Karpas-422 (cell line): ENCODE data around the gene GNAL. TPM values are rescaled to one million over a fixed set of nuclear protein-coding genes. Genes with fewer than 3 reads are reported as not detected.

ENCODE experiments used
- DNase-seq: peaks from one replicate; pipeline ENCODE4 v3.0.0-alpha.2; 2015
- H2AFZ ChIP-seq: fragments of 200-600 bp; sonication (generic); 2 replicates; pipeline ENCODE4 v1.6.1; 2014; ENCODE audit warnings: antibody characterized with exemption, low read length, mixed read lengths
- H3K27ac ChIP-seq: fragments of 200-600 bp; sonication (generic); 2 replicates; pipeline ENCODE4 v1.5.1; 2014; ENCODE audit warnings: mild to moderate bottlenecking, low read length, moderate library complexity
- H3K27me3 ChIP-seq: fragments of 200-600 bp; sonication (generic); 2 replicates; pipeline ENCODE4 v1.6.1; 2014; ENCODE audit warnings: low read length, mixed read lengths
- H3K36me3 ChIP-seq: fragments of 200-600 bp; sonication (generic); 2 replicates; pipeline ENCODE4 v1.6.1; 2014; ENCODE audit warnings: low read length, mixed read lengths; ENCODE audit not compliant: insufficient read depth
- H3K4me1 ChIP-seq: fragments of 200-600 bp; sonication (generic); 2 replicates; pipeline ENCODE4 v1.6.1; 2014; ENCODE audit warnings: mild to moderate bottlenecking, low read length, mixed read lengths
- H3K4me2 ChIP-seq: fragments of 200-600 bp; sonication (generic); 2 replicates; pipeline ENCODE4 v1.6.1; 2014; ENCODE audit warnings: low read length, low read depth, mild to moderate bottlenecking; ENCODE audit not compliant: poor library complexity, severe bottlenecking
- H3K4me3 ChIP-seq: fragments of 200-600 bp; sonication (generic); 2 replicates; pipeline ENCODE4 v1.5.1; 2014; ENCODE audit warnings: mild to moderate bottlenecking, antibody characterized with exemption, low read length, mixed read lengths
- H3K79me2 ChIP-seq: fragments of 200-600 bp; sonication (generic); 2 replicates; pipeline ENCODE4 v1.6.1; 2014; ENCODE audit warnings: mild to moderate bottlenecking, low read length, mixed read lengths
- H3K9ac ChIP-seq: fragments of 200-600 bp; sonication (generic); 2 replicates; pipeline ENCODE4 v1.6.0; 2014; ENCODE audit warnings: low read length
- H3K9me2 ChIP-seq: fragments of 200-600 bp; sonication (generic), shearing (Covaris generic); replicated peaks from 2 replicates; pipeline ENCODE4 v1.6.0; 2014; ENCODE audit warnings: mild to moderate bottlenecking, low read length, moderate library complexity; ENCODE audit not compliant: insufficient read depth
- H3K9me3 ChIP-seq: fragments of 300-700, 200-600 bp; sonication (generic); 2 replicates; pipeline ENCODE4 v1.6.1; 2014; ENCODE audit warnings: low read length, mixed read lengths
- H4K20me1 ChIP-seq: fragments of 200-600 bp; sonication (generic); 2 replicates; pipeline ENCODE4 v1.6.1; 2014; ENCODE audit warnings: mild to moderate bottlenecking, antibody characterized with exemption, low read length, low read depth; ENCODE audit not compliant: insufficient read depth
- total RNA-seq: library from RNA; depleted of rRNA; stranded (reverse); fragments of >200 nt; shearing (Covaris generic); gene quantifications from 2 replicates; pipeline ENCODE4 v1.2.3, GENCODE V29; 2014; ENCODE audit warnings: low replicate concordance

The GNAL gene
- total RNA-seq, 1 experiment from 2014 or later = not detected

GRCh38 chr18:11811009-11811408 is 121.9 kb downstream of the GNAL start:
- H3K27me3 ChIP-seq = no peaks in the 10 kb centered on the region; the same call in 1 of the 2 replicates
- H3K4me3 ChIP-seq = no peak overlapping the region
- no peaks in the 10 kb centered on the region for H3K9me3 ChIP-seq
- no peaks in the 10 kb centered on the region for H3K36me3 ChIP-seq
- H2AFZ ChIP-seq = no peak overlapping the region
- H3K4me2 ChIP-seq = no peak overlapping the region
- no peaks in the 10 kb centered on the region for H3K4me1 ChIP-seq
- H3K9me2 ChIP-seq = no peaks in the 10 kb centered on the region
- H3K79me2 ChIP-seq = no peaks in the 10 kb centered on the region
- DNase-seq = no peak
- no peaks in the 10 kb centered on the region for H4K20me1 ChIP-seq
- no peak overlapping the region for H3K9ac ChIP-seq
- no peak overlapping the region for H3K27ac ChIP-seq

GRCh38 chr18:11817229-11817628 is 128.2 kb downstream of the GNAL start:
- Histone ChIP-seq H3K9me3 (no peaks in the 10 kb centered on the region), H3K4me3 (no peak overlapping the region), H3K79me2 (no peaks in the 10 kb centered on the region), H3K36me3 (no peaks in the 10 kb centered on the region), H3K9ac (no peak overlapping the region), H4K20me1 (no peaks in the 10 kb centered on the region), H3K4me2 (no peak overlapping the region), H3K27me3 (no peaks in the 10 kb centered on the region; the same call in 1 of the 2 replicates), H3K27ac (no peak overlapping the region), H2AFZ (no peak overlapping the region), H3K4me1 (no peaks in the 10 kb centered on the region), H3K9me2 (no peaks in the 10 kb centered on the region)
- DNase-seq = no peak

GRCh38 chr18:11818486-11819203 is 129.6 kb downstream of the GNAL start:
- H3K4me2 ChIP-seq = no peak overlapping the region
- no peaks in the 10 kb centered on the region for H3K36me3 ChIP-seq
- H3K9me3 ChIP-seq = no peaks in the 10 kb centered on the region
- H3K27ac ChIP-seq = no peak overlapping the region
- no peaks in the 10 kb centered on the region for H3K9me2 ChIP-seq
- no peaks in the 10 kb centered on the region; the same call in 1 of the 2 replicates for H3K27me3 ChIP-seq
- no peaks in the 10 kb centered on the region for H3K79me2 ChIP-seq
- no peaks in the 10 kb centered on the region for H4K20me1 ChIP-seq
- H3K9ac ChIP-seq = no peak overlapping the region
- no peak overlapping the region for H3K4me3 ChIP-seq
- no peak for DNase-seq
- H3K4me1 ChIP-seq = no peaks in the 10 kb centered on the region
- H2AFZ ChIP-seq = no peak overlapping the region

- Histone ChIP-seq H3K9ac (no peak overlapping the region), H3K4me2 (no peak overlapping the region), H2AFZ (no peak overlapping the region), H3K27ac (no peak overlapping the region), H3K9me3 (no peaks in the 10 kb centered on the region), H3K4me3 (no peak overlapping the region), H3K36me3 (no peaks in the 10 kb centered on the region), H3K4me1 (no peaks in the 10 kb centered on the region), H3K9me2 (no peaks in the 10 kb centered on the region), H4K20me1 (no peaks in the 10 kb centered on the region), H3K27me3 (no peaks in the 10 kb centered on the region; the same call in 1 of the 2 replicates), H3K79me2 (no peaks in the 10 kb centered on the region)
- no peak for DNase-seq
Observed at GRCh38 chr18:11819938-11820337, 130.9 kb downstream of the GNAL start.

DNA sequence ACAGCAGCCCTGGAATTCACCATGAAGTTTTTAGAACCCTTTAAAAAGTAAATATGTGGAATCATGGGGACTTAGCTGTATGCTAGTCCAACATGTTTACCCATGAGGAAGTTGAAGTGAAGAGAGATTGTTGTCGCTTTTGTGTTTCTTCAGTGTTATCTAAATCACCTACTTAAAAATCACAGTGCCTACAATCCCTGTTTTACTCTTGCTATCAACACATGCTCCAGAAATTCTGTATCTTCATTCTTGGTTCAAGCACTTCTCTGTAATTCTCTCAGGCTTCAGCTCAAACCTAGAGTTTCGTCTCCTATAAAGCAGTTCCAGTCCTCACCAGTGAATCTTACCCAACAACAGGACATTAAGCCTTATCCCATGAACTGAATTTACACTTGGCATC is 131.6 kb downstream of the GNAL start:
- no peak overlapping the region for H3K27ac ChIP-seq
- H2AFZ ChIP-seq = no peak overlapping the region
- no peaks in the 10 kb centered on the region for H3K27me3 ChIP-seq
- no peaks in the 10 kb centered on the region for H4K20me1 ChIP-seq
- no peaks in the 10 kb centered on the region for H3K4me1 ChIP-seq
- H3K79me2 ChIP-seq = no peaks in the 10 kb centered on the region
- H3K9me2 ChIP-seq = no peaks in the 10 kb centered on the region
- H3K9me3 ChIP-seq = no peaks in the 10 kb centered on the region
- H3K4me2 ChIP-seq = no peak overlapping the region
- no peak overlapping the region for H3K4me3 ChIP-seq
- DNase-seq = no peak
- no peaks in the 10 kb centered on the region for H3K36me3 ChIP-seq
- H3K9ac ChIP-seq = no peak overlapping the region

DNA sequence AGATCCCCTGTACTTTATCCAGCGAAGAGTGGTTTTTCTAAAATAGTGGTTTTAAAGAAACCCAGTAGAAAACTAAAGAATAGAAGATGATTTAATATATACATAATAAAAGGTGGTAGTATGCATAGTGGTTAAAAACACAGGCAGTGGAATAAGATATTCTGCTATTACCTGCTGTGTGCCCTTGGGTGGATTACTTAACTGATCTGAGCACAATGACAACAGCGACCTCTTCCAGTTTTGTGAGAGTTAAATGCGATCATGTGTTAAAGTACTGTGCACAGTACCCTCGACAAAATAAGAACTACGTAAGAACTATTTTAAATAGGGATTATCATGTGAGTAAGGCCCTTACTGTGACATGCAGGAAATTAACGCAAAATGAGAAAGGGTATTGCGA is 132.1 kb downstream of the GNAL start:
- Histone ChIP-seq H3K4me1 (no peaks in the 10 kb centered on the region), H3K4me3 (no peak overlapping the region), H3K9ac (no peak overlapping the region), H3K36me3 (no peaks in the 10 kb centered on the region), H2AFZ (no peak overlapping the region), H4K20me1 (no peaks in the 10 kb centered on the region), H3K4me2 (no peak overlapping the region), H3K27me3 (no peaks in the 10 kb centered on the region), H3K9me2 (no peaks in the 10 kb centered on the region), H3K27ac (no peak overlapping the region), H3K9me3 (no peaks in the 10 kb centered on the region), H3K79me2 (no peaks in the 10 kb centered on the region)
- DNase-seq = no peak

- Histone ChIP-seq H3K9me3 (no peaks in the 10 kb centered on the region), H3K79me2 (no peaks in the 10 kb centered on the region), H2AFZ (no peak overlapping the region), H3K4me3 (no peak overlapping the region), H3K9me2 (no peaks in the 10 kb centered on the region), H3K36me3 (no peaks in the 10 kb centered on the region), H3K27ac (no peak overlapping the region), H3K27me3 (no peaks in the 10 kb centered on the region), H3K4me1 (no peaks in the 10 kb centered on the region), H3K9ac (no peak overlapping the region), H3K4me2 (no peak overlapping the region), H4K20me1 (no peaks in the 10 kb centered on the region)
- DNase-seq = no peak
Observed at GRCh38 chr18:11821643-11822237, 132.7 kb downstream of the GNAL start.

DNA sequence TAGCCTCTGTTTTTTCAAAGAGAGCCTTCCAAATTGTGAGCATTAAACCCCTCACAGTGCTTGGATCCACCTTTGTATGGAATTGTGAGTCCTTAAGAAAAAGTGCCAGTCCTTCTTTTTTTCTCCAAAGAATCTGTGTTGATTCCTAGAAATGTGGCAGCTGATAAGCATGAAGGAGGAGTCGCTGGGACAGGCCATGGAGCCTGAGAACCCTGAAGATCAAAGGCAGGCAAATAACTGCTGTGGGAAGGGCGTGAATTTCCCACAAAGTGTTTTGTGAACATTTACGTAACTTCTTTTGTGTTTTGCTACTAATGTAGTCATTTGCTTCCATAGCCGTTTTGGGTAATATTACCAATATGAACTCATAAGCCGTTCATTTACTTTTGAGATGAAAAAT is 134.5 kb downstream of the GNAL start:
- Histone ChIP-seq H3K36me3 (no peaks in the 10 kb centered on the region), H3K9me2 (no peaks in the 10 kb centered on the region), H3K4me1 (no peaks in the 10 kb centered on the region), H3K9ac (no peak overlapping the region), H3K9me3 (no peaks in the 10 kb centered on the region), H3K27me3 (no peaks in the 10 kb centered on the region), H3K79me2 (no peaks in the 10 kb centered on the region), H3K4me3 (no peak overlapping the region), H3K4me2 (no peak overlapping the region), H3K27ac (no peak overlapping the region), H2AFZ (no peak overlapping the region), H4K20me1 (no peaks in the 10 kb centered on the region)
- no peak for DNase-seq
